HG02852 (cell line): ENCODE results near the gene UNC13C.
A peak's percentile ranks its signal among the peaks of the same experiment; 100 is the strongest.

Experiments
- ATAC-seq: cut with Tn5 transposase; IDR thresholded peaks from one replicate; pipeline ENCODE4 v1.9.1; 2021; ENCODE audit warnings: mild to moderate bottlenecking, moderate library complexity; ENCODE audit not compliant: unreplicated experiment

The UNC13C gene

DNA sequence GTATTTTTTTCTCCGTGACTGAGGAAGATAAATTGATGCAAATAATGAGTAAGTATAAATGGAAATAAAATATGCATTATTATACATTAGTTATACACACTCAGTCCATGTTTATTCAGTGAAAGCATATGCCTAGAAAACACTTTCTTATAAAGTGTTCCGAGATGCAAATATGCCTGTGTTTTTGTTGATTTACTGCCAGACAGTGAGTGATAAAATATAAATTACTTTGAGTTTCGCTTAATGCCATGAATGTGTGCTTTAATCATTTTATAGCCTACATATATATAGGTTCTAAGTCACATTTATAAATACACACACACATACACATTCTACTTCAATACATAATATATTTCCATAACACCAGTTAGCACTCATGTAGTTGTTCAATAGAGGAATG is 569.2 kb downstream of the UNC13C start:
- no peak for ATAC-seq

DNA sequence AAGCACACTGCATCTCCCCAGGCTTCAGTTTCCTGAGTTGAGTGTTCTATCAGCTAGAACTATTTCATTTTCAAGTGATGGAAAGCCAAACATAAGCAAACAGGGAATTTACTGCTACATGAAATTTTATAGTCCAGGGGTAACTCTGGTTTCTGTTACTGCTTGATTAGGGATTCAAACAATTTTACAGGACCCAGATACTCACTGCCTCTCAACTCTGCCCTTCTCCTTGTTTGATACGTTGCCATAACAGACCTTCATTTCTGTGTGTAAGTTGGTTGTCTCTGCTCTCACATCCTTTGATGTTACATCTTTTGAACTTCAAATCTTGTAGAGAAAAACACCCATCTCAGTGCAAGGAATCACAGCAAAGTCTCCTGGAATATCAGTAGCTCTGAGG is 572.7 kb downstream of the UNC13C start:
- ATAC-seq: no peak

GRCh38 chr15:54556231-54556630 is 578.0 kb downstream of the UNC13C start:
- no peak for ATAC-seq

DNA sequence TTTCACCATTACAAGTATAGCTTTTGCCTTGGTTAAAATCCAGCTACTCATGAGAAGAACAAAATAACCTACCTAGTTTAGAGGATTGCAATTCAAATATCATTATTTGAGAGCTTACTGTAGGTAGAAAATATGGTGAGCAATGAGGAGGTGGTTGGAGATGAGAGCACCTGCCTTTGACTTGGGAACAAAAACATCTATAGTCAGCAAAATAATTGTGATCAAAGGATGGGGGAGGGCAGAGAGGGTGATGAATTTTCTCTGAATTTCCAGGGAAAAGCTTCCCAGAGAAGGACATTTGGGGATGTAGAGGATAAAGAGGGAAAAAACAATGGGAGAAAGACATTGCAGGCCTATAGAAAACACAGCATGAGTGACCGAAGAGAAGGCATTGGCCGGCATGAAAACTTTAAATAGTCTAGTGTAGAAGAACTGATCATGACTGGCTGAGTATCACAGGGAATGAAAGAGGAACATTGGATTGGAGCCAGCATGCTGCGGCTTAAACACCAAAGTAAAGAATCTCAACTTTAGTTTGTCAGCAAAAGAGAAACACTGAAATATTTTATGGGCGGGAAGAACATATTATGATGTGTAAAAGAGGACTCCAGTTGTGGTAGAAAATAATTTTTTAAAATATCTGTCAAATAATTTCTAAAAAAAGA is 581.3 kb downstream of the UNC13C start:
- no peak for ATAC-seq

DNA sequence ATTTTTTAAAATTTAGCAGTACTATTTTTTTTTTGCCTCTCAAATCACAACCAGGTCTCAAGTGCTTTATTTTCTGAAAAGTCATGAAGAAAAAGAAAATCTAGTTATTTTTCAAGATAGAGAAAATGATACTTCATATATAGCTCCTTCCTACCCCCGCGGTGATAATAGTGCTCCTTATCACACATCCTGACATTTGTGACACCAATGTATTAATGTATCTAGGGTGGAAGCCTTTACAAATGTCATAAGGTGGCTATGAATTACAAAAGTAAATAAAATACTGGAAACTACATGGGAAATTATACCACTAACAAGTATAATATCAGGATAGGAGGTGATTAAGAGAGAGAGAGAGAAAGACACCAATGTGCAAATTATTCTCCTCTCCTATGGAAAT is 582.2 kb downstream of the UNC13C start:
- ATAC-seq: no peak

DNA sequence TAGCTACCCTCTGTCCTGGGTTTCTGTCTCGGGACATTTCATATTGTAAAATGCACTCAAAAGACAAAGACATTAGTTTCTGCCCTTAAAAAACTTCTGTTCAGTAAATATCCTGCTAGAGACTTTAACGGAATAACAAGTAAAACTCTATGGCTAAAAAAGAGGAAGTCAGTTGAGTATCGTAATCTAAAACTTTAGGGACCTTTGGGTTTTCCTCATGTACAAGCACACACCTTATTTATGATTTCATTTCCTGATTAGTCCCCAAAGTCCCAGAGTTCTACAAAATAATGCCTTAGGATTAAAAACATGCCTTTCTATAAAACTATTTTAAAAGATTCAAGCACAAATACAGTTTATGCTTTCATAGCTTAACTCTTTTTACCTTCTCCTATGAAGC is 585.9 kb downstream of the UNC13C start:
- ATAC-seq: no peak

- no peak for ATAC-seq
These were observed 588.4 kb downstream of the UNC13C start for GRCh38 chr15:54566654-54567053.

DNA sequence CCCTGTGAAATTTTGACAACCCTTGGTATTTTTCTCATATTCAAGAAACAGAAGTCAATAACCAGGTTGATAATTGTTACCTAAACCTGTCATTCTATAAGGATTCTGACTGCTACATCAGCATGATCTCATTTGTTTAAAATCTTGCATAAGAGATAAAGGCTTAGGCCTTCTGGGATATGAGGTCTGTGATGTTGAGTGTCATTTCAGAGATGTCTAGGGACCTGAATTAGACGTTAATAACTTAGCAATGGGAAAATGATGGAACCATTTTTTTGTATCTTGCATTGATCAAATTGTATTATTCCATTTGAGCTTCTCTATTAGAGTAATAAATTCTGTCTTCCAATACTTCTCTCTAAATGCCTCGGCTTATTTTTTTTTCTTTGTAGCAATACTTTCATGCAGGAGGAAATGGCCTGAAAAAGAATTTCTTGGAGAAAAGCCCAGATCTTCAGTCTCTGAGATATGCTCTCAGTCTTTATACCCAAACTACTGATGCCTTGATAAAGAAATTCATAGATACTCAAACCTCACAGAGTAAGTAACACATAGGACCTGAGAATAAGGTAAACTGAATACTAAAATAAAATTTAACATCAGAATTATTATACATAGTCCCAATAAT is 589.3 kb downstream of the UNC13C start:
- no peak for ATAC-seq

DNA sequence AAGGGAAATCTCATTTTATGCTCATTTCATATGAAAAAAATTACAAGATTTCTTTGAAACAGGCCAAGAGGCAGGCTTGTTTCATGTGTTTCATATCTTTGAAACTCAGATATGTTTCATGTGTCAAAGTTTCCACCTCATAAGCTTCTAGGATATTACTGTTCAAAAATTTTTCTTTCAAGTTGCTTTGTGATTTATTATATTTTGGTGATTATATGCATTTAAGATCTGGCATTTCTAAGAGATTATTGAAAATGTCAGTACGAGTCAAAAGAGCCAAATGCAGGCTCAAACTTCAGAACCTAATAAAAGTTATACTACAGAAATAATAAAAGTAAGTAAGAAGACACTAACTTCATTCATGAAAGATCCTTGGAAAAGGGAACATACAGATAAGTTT is 590.1 kb downstream of the UNC13C start:
- ATAC-seq: no peak

DNA sequence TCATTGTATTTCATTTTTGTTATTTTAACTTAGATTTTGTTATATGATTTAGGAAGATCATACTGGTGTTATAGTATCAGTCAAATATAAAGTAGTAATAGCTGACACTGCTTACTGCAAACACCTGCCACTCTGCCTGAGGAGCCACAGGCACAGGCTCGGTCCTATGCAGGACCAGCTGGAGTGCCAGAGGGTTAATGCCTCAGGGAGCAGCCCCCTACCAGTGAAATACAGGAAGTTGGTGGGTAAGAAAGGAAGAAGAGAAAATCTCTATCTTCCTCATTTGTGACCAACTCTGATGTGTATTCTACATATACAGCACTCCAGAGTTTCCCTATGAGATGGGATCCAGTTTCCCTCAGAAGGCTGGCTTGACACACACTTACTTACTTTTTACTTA is 593.3 kb downstream of the UNC13C start:
- no peak for ATAC-seq

- no peak for ATAC-seq
These were observed 597.3 kb downstream of the UNC13C start for GRCh38 chr15:54575586-54575985.

DNA sequence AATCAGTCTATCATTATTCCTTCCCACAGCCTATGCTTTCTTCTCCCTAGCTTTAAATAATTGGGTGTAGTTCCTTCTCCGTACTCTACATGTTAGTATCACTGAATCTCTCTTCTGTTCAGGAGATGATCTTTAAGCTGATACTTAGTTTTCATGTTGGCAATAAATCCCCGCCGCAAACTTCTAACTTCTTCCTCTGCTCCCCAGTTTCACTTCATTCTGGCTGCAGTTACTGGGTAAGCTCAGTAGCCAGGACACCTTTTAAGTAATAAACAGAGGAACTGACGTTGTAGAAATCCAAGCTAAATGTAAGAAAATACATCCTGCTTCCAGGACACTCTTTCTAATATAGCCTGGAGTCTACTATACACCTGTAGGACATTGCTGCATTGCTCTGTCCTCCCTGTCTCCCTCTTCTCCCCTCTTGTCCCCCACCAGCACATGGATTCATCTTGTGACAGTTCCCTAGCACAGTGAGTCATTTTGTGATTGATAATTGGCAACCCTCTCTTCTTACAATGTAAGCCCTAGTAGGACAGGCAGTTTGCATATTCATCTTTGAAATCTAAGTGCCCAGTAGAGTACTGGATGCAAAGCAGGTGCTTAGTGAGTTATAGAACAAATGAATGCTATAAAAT is 598.2 kb downstream of the UNC13C start:
- ATAC-seq: no peak

- no peak for ATAC-seq
These were observed 599.4 kb downstream of the UNC13C start for GRCh38 chr15:54577476-54578250.

DNA sequence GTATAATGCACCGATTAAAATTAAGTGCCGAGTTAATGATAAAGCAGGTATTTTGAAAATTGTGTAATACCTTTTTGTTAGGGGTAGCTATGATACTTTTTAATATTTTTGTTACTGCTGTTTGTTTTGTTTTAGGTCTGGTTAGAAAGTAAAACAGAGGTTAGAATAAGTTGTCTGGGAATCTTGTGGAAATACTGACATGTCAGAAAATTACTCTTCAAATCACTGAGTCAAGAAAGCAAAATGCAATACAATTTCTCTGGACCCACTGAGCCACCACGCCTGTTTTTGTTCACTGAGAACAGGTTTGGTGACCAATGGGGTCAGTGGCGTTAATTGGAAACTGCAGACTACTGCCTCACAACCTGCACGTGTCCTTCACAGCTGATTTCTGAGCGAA is 601.6 kb downstream of the UNC13C start:
- no peak for ATAC-seq

DNA sequence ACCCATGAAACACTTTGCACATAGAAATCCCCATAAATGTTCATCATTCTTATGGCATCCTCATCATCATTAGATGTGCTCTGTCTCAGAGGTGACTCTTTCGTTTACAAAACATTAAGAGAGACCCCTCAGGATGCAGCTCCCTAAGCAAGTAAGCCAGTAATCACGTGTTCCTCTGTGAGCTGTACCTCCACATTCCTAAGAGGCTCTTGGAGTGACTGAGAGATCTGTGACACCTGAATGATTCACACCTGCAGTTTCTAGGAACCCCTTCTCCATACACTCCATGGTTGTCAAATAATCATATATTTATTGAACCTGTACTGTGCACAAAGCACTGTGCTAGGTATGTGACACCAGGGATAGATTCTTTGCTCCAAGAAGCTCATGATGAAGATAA is 602.4 kb downstream of the UNC13C start:
- no peak for ATAC-seq

DNA sequence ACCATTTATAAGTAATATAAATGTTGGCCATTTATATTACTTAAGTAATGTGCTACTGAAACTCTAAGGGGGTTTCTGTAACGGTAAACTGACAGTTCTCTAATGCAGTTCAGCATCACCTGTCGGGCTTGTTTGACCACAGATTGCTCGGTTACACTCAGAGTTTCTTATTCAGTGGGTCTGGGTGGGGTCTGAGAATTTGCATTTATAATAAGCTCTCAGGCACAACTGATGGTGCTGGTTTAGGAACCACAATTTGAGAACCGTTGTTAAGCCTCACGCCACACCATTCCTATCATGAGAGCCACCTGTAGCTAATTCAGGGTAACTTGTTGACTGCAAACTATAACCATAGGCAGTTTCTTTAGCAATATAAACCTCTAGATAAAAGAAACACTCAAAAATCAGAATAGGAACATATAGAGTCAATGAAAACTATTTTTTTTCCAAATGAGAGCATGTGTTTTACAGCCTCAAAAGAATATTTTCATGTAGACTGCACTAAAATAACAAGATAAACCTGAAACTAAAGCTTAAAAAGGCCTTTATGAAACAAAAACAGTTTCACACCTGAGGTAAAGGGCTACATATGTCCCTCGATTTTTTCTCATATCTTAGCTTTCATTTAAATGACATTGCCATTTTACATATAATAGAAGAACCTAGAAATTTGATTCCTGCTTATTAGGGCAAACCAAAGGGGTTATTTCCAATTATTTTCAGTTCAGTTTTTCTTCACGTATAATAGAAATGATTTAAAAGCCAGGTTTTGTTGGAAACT is 604.8 kb downstream of the UNC13C start:
- ATAC-seq: peak; percentile 74

GRCh38 chr15:54585063-54585462 is 606.8 kb downstream of the UNC13C start:
- ATAC-seq: no peak

DNA sequence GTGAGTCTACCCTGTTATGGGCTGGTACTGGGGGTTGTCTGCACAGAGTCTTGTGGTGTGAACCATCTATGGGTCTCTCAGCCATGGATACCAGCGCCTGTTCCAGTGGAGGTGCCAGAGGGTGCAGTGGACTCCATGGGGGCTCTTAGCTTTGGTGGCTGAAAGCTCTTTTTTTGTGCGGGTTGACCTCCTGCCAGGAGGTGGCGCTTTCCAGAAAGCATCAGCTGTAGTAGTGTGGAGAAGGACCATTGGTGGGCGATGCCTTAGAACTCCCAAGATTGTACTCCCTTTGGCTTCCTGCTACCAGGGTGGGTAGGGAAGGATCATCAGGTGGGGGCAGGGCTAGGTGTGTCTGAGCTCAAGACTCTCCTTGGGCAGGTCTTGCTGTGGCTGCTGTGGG is 615.9 kb downstream of the UNC13C start:
- ATAC-seq: no peak

DNA sequence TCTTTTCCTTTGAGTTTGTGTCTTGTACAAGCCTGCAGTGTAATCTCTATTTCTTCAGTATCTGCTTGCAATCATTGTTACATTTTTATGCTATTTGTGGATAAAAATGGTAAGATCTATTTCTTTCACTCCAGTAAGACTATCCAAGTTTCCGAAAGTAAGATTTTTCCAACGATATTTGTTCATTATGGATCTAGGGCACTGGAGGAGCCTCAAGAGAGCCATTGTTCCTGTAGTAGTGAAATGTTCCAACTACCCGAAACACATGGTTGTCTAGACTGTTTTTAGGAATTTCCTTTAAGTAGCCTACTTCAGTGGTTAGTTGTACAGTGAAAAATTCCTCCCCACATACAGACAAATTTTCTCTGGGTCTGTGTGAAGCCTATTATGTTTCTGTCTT is 621.1 kb downstream of the UNC13C start:
- no peak for ATAC-seq

- no peak for ATAC-seq
These were observed 626.8 kb downstream of the UNC13C start for GRCh38 chr15:54605043-54605442.

DNA sequence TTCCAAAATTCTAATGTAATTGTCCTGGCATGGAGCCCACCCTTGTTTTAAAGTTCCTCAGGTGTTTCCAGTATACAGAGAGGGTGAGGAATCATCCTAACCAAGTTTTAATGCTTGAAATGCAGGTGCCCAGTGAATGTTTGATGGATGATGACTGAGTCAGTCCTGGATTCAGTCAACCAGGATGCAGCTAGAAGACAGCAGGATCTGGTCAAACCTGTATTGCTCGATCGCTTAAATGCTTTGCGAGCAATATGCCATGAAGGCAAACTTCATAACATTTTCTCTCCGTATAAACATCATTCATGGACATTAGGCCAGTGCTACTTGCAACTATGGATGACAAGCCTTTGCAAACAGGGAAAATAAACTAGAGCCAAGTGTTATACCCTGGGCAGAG is 627.3 kb downstream of the UNC13C start:
- no peak for ATAC-seq
